Heart left ventricle (tissue), 16 donors: ENCODE results near the gene POLR2L. TPM values are rescaled to one million over a fixed set of nuclear protein-coding genes. Genes with fewer than 3 reads are reported as not detected.

Source experiments
- ATAC-seq, 4 donors: fragments of 200-7000 bp; cut with Tn5 transposase; one replicate each; pipeline ENCODE4 v1.9.1; 2020 to 2022; ENCODE audit warnings: moderate library complexity in 4 of 4, mild to moderate bottlenecking in 3 of 4, moderate number of reproducible peaks in 1 of 4
- DNase-seq, 5 donors: peaks; one replicate each; pipeline ENCODE4 v3.0.0-alpha.2; 2020
- H3K27ac ChIP-seq, 12 donors: fragments of 200-600 bp; sonication (generic) in 4 of 12; one replicate each; pipeline versions ENCODE4 v1.5.0 to v1.8.0; 2016 to 2022; ENCODE audit warnings: mild to moderate bottlenecking in 2 of 12
- H3K27me3 ChIP-seq, 9 donors: fragments of 200-600 bp; sonication (generic) in 2 of 9; one replicate each; pipeline versions ENCODE4 v1.5.1 to v1.8.0; 2016 to 2022; ENCODE audit warnings: mild to moderate bottlenecking in 3 of 9
- H3K36me3 ChIP-seq, 9 donors: fragments of 200-600 bp; sonication (generic) in 2 of 9; one replicate each; pipeline versions ENCODE4 v1.5.0 to v1.8.0; 2018 to 2022; ENCODE audit warnings: mild to moderate bottlenecking in 2 of 9
- H3K4me1 ChIP-seq, 12 donors: fragments of 200-600 bp; sonication (generic) in 4 of 12; one replicate each; pipeline versions ENCODE4 v1.5.0 to v1.8.0; 2016 to 2022; ENCODE audit warnings: mild to moderate bottlenecking in 3 of 12
- H3K4me3 ChIP-seq, 12 donors: fragments of 200-600 bp; sonication (generic) in 4 of 12; one replicate each; pipeline versions ENCODE4 v1.5.0 to v1.8.0; 2017 to 2022; ENCODE audit warnings: mild to moderate bottlenecking in 9 of 12, moderate library complexity in 4 of 12
- H3K9me3 ChIP-seq, 12 donors: fragments of 200-600 bp; sonication (generic) in 4 of 12; one replicate each; pipeline versions ENCODE4 v1.5.0 to v1.8.0; 2016 to 2022; ENCODE audit warnings: mild to moderate bottlenecking in 1 of 12
- POLR2A ChIP-seq, 2 donors: fragments of 450-650 bp; IDR thresholded peaks; one replicate each; pipeline ENCODE4 v1.6.1; 2017; ENCODE audit warnings: antibody characterized with exemption in 2 of 2, mild to moderate bottlenecking in 2 of 2, moderate library complexity in 2 of 2
- WGBS, 4 donors: extraction: QIAGEN DNeasy Blood & Tissue Kit in 2 of 4; methylation state at CpG; one replicate each; pipeline versions ENCODE4 v1.1.5 to v1.1.7; 2013 to 2018; 5-methylcytosine and 5-hydroxymethylcytosine counted together
- intact Hi-C, 10 donors: fragments of 100-400 bp; cut with DNase I; formaldehyde crosslinking; loops; one replicate each; pipeline versions ENCODE4 v1.11.1 to v1.14.2; 2022
- polyA plus RNA-seq, 2 donors: library from polyadenylated mRNA; stranded (reverse); fragments of 200-250 nt; gene quantifications; one replicate each; pipeline ENCODE4 v1.2.3, GENCODE V29; 2013
- total RNA-seq, 9 donors: library from RNA; depleted of rRNA in 2 of 9; stranded (reverse); fragments of >200 nt in 2 of 9; fragmentation: NEBNext Ultra II Directional in 3 of 9; extraction: Animal tissue kit (Norgen Biotek cat#: 25700) in 3 of 9; gene quantifications; one replicate each; pipeline versions ENCODE4 v1.1.0 to v1.2.4, GENCODE V29; 2016 to 2023
- TF ChIP-seq, protein P1 (sequence below), 12 donors: fragments of 200-600 bp; sonication (generic) in 4 of 12; IDR thresholded peaks; one replicate each; pipeline versions ENCODE4 v1.5.0 to v1.8.0; 2018 to 2022; ENCODE audit warnings: antibody characterized with exemption in 12 of 12, mild to moderate bottlenecking in 5 of 12
- donor health status: ischemic (EF 13 %, LVEDD 7.1; RV severe dilation, severe dysfunction).
- donor health status: healthy with polysubstance abuse.
- donor health status: DM: no; HTN: yes; CAD: no.
- donor health status: DM: no; HTN: no; CAD: no.
- donor health status: ischemic (EF 25% LVEDD 6.9; RV normal size, moderate dysfunction).
- donor health status: ischemic (EF 25% LVEDD 5.7; RV mildly dilated, moderate dysfunction).
- donor health status: healthy.
- donor health status: DM: yes; HTN: yes; CAD: no.
- donor health status: ischemic (EF 35%, LVEDD 5.7; RV mildly dilated, moderate dysfunction).
- donor health status: nonischemic (EF 11% LVEDD 7.7; RV severe dilation, severe dysfunction).
- donor health status: DM: yes; HTN: yes; CAD: no.
- donor health status: PGD.
- donor health status: ischemic (EF 29% LVEDD 5.4; RV normal size, mild dysfunction).
- donor health status: nonischemic (EF 23%, LVEDD 6.1; RV moderate dilation, normal function).

The POLR2L gene
- total and polyA plus RNA-seq, 11 donors = 74.4 to 267 (median 208) TPM

DNA sequence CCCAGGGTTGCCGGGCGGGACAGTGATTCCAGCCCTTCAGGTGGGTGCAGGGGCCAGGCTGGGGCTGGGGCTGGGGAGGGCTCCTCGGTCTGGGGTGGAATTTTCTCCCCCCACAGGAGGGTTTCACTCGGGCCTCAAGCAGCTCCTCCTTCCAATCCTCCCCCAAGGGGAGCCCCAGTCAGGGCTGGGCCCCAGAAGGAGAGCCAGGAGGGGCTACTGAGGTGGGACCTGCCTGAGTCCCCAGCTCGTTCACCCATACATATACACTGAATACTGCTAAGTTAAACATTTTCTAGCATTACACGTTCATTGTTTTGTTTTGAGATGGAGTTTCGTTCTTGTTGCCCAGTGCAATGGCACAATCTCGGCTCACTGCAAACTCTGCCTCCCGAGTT lies 16.1 kb downstream of the POLR2L start:
- ATAC-seq (no peak), DNase-seq (no peak)
- TF ChIP-seq POLR2A (IDR thresholded peaks at IDR 0.05) = no peak
- TF ChIP-seq, protein P1, sequence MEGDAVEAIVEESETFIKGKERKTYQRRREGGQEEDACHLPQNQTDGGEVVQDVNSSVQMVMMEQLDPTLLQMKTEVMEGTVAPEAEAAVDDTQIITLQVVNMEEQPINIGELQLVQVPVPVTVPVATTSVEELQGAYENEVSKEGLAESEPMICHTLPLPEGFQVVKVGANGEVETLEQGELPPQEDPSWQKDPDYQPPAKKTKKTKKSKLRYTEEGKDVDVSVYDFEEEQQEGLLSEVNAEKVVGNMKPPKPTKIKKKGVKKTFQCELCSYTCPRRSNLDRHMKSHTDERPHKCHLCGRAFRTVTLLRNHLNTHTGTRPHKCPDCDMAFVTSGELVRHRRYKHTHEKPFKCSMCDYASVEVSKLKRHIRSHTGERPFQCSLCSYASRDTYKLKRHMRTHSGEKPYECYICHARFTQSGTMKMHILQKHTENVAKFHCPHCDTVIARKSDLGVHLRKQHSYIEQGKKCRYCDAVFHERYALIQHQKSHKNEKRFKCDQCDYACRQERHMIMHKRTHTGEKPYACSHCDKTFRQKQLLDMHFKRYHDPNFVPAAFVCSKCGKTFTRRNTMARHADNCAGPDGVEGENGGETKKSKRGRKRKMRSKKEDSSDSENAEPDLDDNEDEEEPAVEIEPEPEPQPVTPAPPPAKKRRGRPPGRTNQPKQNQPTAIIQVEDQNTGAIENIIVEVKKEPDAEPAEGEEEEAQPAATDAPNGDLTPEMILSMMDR (IDR thresholded peaks at IDR 0.05) = no peak
- 74 to 88% (median 82%) methylated on average over 7 to 9 of the region's 9 CpGs for WGBS, 4 donors
- Histone ChIP-seq H3K36me3 (peaks cover 0 to 43% (median 30%) of the 10 kb centered on the region in 9 donors), H3K27me3 (peaks cover 0 to 27% (median 0%) of the 10 kb centered on the region in 9 donors), H3K27ac (peak overlapping the region in 11 of 12 donors; percentile 71 to 91 (median 82)), H3K4me3 (peak overlapping the region in 5 of 12 donors; percentile 55 to 63 (median 61)), H3K4me1 (peaks cover 4 to 78% (median 63%) of the 10 kb centered on the region in 12 donors), H3K9me3 (no peaks in the 10 kb centered on the region)
- intact Hi-C loops = no loop called here

DNA sequence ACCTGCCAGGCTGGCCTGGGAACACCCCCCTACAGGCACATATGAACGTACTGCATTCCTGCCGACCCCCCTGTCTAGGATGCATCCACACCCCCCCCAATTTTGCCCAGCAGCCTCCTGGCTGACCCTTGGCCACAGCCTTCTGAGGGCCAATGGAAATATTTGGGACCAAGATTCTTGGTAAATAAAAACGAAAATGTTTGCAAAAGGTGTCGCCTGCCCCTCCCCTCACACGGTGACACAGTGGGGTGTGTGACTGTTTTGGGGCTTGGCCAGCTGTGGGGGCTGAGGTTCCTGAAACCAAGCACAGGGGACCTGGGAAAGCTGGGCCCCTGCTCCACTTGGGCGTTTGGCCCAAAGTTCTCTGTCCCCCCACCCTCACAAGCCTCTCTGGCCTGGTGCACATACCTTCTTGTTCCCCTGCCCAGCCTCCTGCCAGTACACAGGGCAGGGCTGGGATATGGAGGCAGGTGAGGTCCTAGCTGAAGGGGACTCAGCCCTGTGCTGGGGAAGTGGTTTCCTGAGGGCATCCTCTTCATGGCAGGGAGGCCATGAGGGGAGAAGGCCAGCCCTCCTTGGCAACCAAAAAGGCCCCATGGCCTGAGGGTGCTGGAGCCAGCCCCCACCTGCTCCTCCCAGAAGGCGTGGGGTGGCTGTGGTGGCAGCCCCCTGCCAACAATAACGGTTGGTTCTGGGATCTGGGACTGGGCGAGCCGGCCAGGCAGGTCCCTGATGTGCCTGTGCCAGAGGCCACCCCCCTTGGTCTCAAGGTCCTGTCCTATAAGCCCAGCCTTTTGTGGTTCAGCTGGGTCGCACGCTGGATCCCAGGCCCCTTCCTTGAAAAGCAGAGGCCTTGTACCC lies 16.7 kb downstream of the POLR2L start:
- H3K27ac ChIP-seq = peak overlapping the region in 2 of 12 donors; percentile 82 to 91
- 74 to 88% (median 85%) methylated on average over 6 to 12 of the region's 12 CpGs for WGBS, 4 donors

DNA sequence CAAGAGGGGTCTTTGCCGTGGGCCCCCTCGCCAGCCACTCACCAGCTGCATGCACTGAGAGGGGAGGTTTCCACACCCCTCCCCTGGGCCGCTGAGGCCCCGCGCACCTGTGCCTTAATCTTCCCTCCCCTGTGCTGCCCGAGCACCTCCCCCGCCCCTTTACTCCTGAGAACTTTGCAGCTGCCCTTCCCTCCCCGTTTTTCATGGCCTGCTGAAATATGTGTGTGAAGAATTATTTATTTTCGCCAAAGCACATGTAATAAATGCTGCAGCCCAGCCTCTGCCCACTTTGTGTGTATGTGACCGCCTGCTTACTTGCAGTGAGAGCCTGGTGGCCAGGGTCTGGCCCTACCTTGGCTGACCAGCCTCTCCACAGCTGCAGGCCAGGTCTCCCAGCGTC lies 17.4 kb downstream of the POLR2L start:
- Histone ChIP-seq H3K9me3 (no peaks in the 10 kb centered on the region), H3K36me3 (peaks cover 0 to 43% (median 30%) of the 10 kb centered on the region in 9 donors), H3K4me3 (no peak overlapping the region), H3K27me3 (peaks cover 0 to 14% (median 0%) of the 10 kb centered on the region in 9 donors), H3K4me1 (peaks cover 10 to 76% (median 59%) of the 10 kb centered on the region in 12 donors), H3K27ac (no peak overlapping the region)
- intact Hi-C loops = no loop called here
- DNase-seq (no peak), ATAC-seq (no peak)
- TF ChIP-seq, protein P1 (IDR thresholded peaks at IDR 0.05) = no peak
- no peak for TF ChIP-seq POLR2A (IDR thresholded peaks at IDR 0.05)
- WGBS, 4 donors = 84 to 93% (median 86%) methylated on average over 10 to 11 of the region's 11 CpGs

More for the DNA sequence above, 16.7 kb downstream of the POLR2L start:
- intact Hi-C loops = no loop called here
- ATAC-seq (no peak), DNase-seq (no peak)
- no peak for TF ChIP-seq POLR2A (IDR thresholded peaks at IDR 0.05)
- TF ChIP-seq, protein P1 (IDR thresholded peaks at IDR 0.05) = no peak
- no peak overlapping the region for H3K4me3 ChIP-seq
- H3K4me1 ChIP-seq = peaks cover 10 to 78% (median 63%) of the 10 kb centered on the region in 12 donors
- peaks cover 0 to 21% (median 0%) of the 10 kb centered on the region in 9 donors for H3K27me3 ChIP-seq
- no peaks in the 10 kb centered on the region for H3K9me3 ChIP-seq
- H3K36me3 ChIP-seq = peaks cover 0 to 43% (median 30%) of the 10 kb centered on the region in 9 donors

DNA sequence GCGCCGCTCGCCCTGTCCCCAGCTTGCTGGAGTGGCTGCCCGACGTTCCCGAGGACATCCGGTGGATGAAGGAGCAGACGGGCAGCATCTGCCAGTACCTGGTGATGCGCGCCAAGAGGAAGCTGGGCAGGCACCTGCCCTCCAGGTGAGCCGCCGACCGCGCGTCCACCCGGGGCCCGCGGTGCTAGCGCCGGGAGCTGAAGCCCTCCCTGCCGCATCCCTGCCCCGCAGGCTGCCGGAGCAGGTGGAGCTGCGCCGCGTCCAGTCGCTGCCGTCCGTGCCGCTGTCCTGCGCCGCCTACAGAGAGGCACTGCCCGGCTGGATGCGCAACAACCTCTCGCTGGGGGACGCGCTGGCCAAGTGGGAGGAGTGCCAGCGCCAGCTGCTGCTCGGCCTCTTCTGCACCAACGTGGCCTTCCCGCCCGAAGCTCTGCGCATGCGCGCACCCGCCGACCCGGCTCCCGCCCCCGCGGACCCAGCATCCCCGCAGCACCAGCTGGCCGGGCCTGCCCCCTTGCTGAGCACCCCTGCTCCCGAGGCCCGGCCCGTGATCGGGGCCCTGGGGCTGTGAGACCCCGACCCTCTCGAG lies 17.9 kb downstream of the POLR2L start:
- peaks cover 0 to 43% (median 30%) of the 10 kb centered on the region in 9 donors for H3K36me3 ChIP-seq
- ATAC-seq (no peak), DNase-seq (no peak)
- H3K4me3 ChIP-seq = no peak overlapping the region
- H3K27me3 ChIP-seq = peaks cover 0 to 9% (median 0%) of the 10 kb centered on the region in 9 donors
- H3K4me1 ChIP-seq = peaks cover 10 to 70% (median 54%) of the 10 kb centered on the region in 12 donors
- no peak for TF ChIP-seq POLR2A (IDR thresholded peaks at IDR 0.05)
- WGBS, 4 donors = 79 to 85% (median 83%) methylated on average over 46 to 59 of the region's 59 CpGs
- intact Hi-C loops = no loop called here
- H3K9me3 ChIP-seq = no peaks in the 10 kb centered on the region
- no peak overlapping the region for H3K27ac ChIP-seq
